NB4 (cell line): ENCODE data around the gene KCNK18.
"Not testable (repeated sequence)": the region's sequence is repeated elsewhere in the genome, so short reads cannot be mapped to it uniquely, and the experiment has no call there.

ENCODE experiments used
- DNase-seq: peaks from one replicate; pipeline ENCODE4 v3.0.0; 2010; ENCODE audit warnings: low read depth
- H3K4me3 ChIP-seq: one replicate; pipeline ENCODE4 v1.5.1; 2011; ENCODE audit warnings: mild to moderate bottlenecking, low read depth, low read length, moderate library complexity
- CTCF ChIP-seq: IDR thresholded peaks from one replicate; pipeline ENCODE4 v1.5.1; 2012; ENCODE audit warnings: low read depth, low read length
- MAX ChIP-seq: IDR thresholded peaks from 2 replicates; pipeline ENCODE4 v1.6.1; 2011; ENCODE audit warnings: low read depth, low read length
- MYC ChIP-seq: IDR thresholded peaks from 2 replicates; pipeline ENCODE4 v1.6.1; 2011; ENCODE audit warnings: low read depth, low read length
- POLR2A ChIP-seq: IDR thresholded peaks from 2 replicates; pipeline ENCODE4 v1.6.1; 2011; ENCODE audit warnings: mild to moderate bottlenecking; ENCODE audit not compliant: insufficient read length; ENCODE audit errors: extremely low read depth

KCNK18 gene

GRCh38 chr10:117175901-117176534 lies 21.3 kb upstream of the KCNK18 start:
- DNase-seq: peak; percentile 82
- no peak for TF ChIP-seq MYC
- TF ChIP-seq CTCF: peak; percentile 77
- no peak for TF ChIP-seq MAX
- TF ChIP-seq POLR2A: no peak
- no peak overlapping the region for H3K4me3 ChIP-seq

GRCh38 chr10:117178190-117178589 lies 19.1 kb upstream of the KCNK18 start:
- DNase-seq: no peak
- no peak for TF ChIP-seq MAX
- TF ChIP-seq CTCF: no peak
- no peak for TF ChIP-seq POLR2A
- TF ChIP-seq MYC: no peak
- H3K4me3 ChIP-seq: no peak overlapping the region

- no peak overlapping the region for H3K4me3 ChIP-seq
- no peak for DNase-seq
- TF ChIP-seq POLR2A: no peak
Measured at GRCh38 chr10:117184296-117184695, 13.0 kb upstream of the KCNK18 start.

- H3K4me3 ChIP-seq: no peak overlapping the region
- no peak for DNase-seq
- TF ChIP-seq MAX (no peak), CTCF (no peak), POLR2A (no peak), MYC (no peak)
Measured at GRCh38 chr10:117184821-117185220, 12.5 kb upstream of the KCNK18 start.

GRCh38 chr10:117185817-117186216 lies 11.5 kb upstream of the KCNK18 start:
- not testable (repeated sequence) for DNase-seq, H3K4me3 ChIP-seq

GRCh38 chr10:117186832-117187615 lies 10.3 kb upstream of the KCNK18 start:
- H3K4me3 ChIP-seq: no peak overlapping the region
- TF ChIP-seq MAX: peak; percentile 66
- TF ChIP-seq MYC: peak; percentile 57; the same call in 1 of the 2 replicates
- TF ChIP-seq CTCF: no peak
- no peak for TF ChIP-seq POLR2A
- DNase-seq: peak; percentile 24
